ENCODE measurements around the gene WIZ.

Gene WIZ

GRCh38 chr19:15432018-15432494 is 17.7 kb downstream of the WIZ start:
- TF ChIP-seq CTCF (IDR thresholded peaks at IDR 0.05; ENCODE audit: control insufficient read depth, insufficient read depth, low read depth, low read length, missing control alignments), result no peak
- no peak for DNase-seq (ENCODE audit: low read depth)
- H3K4me3 ChIP-seq (ENCODE audit: control insufficient read depth, low read depth, low read length), result peak overlapping the region; percentile 83

DNA sequence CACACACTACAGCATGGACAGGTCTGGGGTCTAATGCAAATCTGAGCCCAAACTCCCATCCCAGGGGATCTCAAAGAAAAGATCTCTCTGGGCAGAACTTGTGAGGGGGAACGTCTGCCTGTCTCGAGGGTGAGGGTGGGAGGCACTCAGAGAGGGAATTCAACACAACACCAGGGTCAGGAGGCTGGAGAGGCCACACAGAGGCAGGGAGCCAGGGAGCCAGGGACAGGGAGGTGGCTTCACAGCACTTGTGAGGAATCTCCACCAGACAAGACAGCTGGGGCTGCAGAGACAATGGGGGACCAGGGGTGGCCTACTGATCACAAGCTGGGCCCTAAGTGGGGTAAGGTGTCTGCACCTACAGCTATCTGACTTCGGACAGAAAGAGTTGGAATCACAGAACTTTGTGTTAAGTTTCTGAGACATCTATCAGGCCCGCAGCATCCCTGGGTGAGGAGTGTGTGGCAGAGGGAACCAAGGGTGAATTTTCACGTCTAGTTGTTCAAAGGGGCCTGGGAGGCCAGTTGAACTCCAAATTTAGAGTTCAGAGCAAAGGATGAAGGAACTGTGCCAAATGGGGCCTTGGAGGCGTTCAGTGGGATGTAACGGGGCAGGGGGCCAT is 18.2 kb downstream of the WIZ start:
- no peak for TF ChIP-seq CTCF (IDR thresholded peaks at IDR 0.05; ENCODE audit: control insufficient read depth, insufficient read depth, low read depth, low read length, missing control alignments)
- peak overlapping the region; percentile 83 for H3K4me3 ChIP-seq (ENCODE audit: control insufficient read depth, low read depth, low read length)

DNA sequence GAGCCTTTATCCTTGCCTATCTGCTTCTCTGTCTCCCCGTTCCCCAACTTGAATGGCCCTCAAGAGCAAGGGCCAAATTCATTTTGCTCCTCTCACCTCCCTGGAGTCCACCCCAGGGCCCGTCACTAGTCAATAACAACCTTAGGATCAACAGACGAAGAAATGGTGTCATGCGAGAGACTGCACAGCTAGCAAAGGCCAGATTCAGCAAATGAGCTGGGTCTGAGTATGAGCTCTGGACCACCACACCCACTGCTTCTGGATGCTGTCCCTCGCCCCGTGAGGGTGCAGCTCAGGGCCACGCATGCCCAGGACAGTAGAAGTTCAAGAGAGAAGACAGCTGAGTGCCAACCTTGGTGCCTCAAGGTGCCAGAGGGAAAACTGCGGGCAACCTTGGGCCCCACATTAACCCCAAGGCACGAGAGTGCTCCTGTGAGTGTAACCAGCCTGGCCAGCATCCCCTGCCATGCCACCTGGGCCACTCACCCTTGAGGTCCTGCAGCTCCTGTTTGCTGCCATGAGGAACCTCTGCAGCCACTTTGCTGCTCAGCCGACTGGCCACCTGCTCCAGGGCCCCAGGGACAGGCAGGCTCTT is 19.1 kb downstream of the WIZ start:
- no peak for TF ChIP-seq CTCF (IDR thresholded peaks at IDR 0.05; ENCODE audit: control insufficient read depth, insufficient read depth, low read depth, low read length, missing control alignments)
- peak overlapping the region; percentile 83; the same call in 1 of the 2 replicates for H3K4me3 ChIP-seq (ENCODE audit: control insufficient read depth, low read depth, low read length)
- DNase-seq (ENCODE audit: low read depth), result no peak

More for the DNA sequence above, 18.2 kb downstream of the WIZ start:
- DNase-seq (ENCODE audit: low read depth), result no peak

- no peak for TF ChIP-seq CTCF (IDR thresholded peaks at IDR 0.05; ENCODE audit: control insufficient read depth, insufficient read depth, low read depth, low read length, missing control alignments)
- no peak overlapping the region for H3K4me3 ChIP-seq (ENCODE audit: control insufficient read depth, low read depth, low read length)
- DNase-seq (ENCODE audit: low read depth), result no peak
These were observed 19.8 kb downstream of the WIZ start for GRCh38 chr19:15429825-15430467.

DNA sequence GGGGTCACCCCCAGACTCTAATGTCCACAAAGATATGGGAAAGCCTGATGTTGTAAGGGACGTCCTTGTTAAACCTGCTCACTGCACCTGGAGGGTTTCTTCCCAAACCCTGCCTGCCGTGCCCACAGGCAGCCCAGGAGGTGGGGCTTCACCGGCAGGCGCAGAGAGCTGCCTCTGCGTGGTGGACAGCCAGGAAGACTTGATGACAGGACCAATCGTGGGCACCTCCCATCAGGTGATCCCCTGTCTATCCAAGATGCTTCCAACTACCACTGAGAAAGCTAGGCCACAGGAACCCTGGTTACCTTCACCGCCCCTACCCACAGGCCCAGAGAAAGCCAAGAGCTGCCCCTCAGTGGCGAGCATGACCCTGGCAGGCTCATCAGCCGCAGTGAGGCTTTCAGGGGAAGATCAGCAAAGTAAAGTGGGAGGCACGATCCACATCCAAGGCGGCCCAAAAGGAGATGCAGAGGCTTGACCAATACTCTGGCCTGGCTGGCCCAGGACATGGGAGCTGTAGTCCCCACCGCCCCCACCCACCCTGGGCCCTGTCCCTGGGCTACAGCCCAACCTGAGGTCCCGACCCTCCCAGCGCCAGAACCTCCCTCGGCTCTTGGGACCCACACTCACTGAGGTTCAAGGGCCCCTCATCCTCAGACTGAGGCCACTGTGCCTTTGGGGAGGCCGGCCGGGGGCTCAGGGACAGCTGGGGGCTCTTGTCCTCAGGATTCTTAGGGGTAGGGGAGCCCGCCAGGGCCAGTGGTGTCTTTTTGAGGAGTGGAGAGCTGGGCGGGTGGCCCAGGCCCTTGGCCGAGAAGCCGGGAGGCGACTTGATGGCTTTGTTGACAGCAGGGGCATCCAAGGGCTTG is 20.6 kb downstream of the WIZ start:
- no peak for TF ChIP-seq CTCF (IDR thresholded peaks at IDR 0.05; ENCODE audit: control insufficient read depth, insufficient read depth, low read depth, low read length, missing control alignments)
- H3K4me3 ChIP-seq (ENCODE audit: control insufficient read depth, low read depth, low read length), result no peak overlapping the region
- DNase-seq (ENCODE audit: low read depth), result no peak

DNA sequence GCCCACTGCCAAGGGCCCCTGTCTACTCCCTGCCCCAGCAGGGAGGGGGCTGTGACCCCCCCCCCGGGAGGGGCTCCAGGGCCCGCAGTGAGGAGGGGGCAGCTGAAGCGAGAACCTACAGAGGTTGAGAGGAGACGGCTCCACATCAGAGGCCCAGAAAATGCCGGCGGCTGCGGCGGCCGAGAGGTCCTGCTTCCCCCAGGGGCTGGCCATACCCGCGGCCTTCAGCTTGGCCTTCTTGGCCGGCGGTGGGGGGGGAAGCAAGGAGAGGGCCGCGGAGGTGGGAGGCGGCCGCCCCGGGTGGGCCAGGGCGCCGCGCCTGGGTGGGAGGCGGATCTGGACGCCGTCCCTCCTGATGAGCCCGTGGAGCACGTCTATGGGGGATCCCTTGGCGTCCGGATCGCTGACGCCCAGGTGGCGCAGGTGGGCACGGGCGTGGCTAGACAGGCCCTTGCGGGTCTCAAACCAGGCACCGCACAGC is 21.7 kb downstream of the WIZ start:
- no peak for DNase-seq (ENCODE audit: low read depth)
- TF ChIP-seq CTCF (IDR thresholded peaks at IDR 0.05; ENCODE audit: control insufficient read depth, insufficient read depth, low read depth, low read length, missing control alignments), result no peak
- no peak overlapping the region for H3K4me3 ChIP-seq (ENCODE audit: control insufficient read depth, low read depth, low read length)
